GM21367 (cell line): Measurements from ENCODE around the gene ICE1.

Source experiments
- ATAC-seq: cut with Tn5 transposase; IDR thresholded peaks from one replicate; pipeline ENCODE4 v1.9.1; 2021; ENCODE audit not compliant: unreplicated experiment

The ICE1 gene

GRCh38 chr5:5532306-5533076 is 110.0 kb downstream of the ICE1 start:
- ATAC-seq: no peak

GRCh38 chr5:5533927-5534326 is 111.5 kb downstream of the ICE1 start:
- ATAC-seq: no peak

- ATAC-seq: no peak
These were observed 111.9 kb downstream of the ICE1 start for GRCh38 chr5:5534333-5534732.

- ATAC-seq: no peak
These were observed 114.4 kb downstream of the ICE1 start for GRCh38 chr5:5536871-5537270.

GRCh38 chr5:5537426-5537825 is 114.9 kb downstream of the ICE1 start:
- ATAC-seq: no peak

GRCh38 chr5:5539590-5539989 is 117.1 kb downstream of the ICE1 start:
- ATAC-seq: no peak
